ENCODE results near the gene AEN. TPM values are rescaled to one million over a fixed set of nuclear protein-coding genes. Genes with fewer than 3 reads are reported as not detected.
A peak's percentile ranks its signal among the peaks of the same experiment; 100 is the strongest.

AEN gene
- total RNA-seq, 1 donor from 2014 or later = 10.0 TPM

Small RNA genes within 50 kb of the gene (microRNA-seq; reads per million reads assigned to microRNA genes)
- gene MIR1179 (17.1 reads per million, percentile 33 among the genes with 10 or more reads in this experiment), gene MIR3529 (not detected), gene MIR7-2 (not detected)

Other genes with a start within 250 kb of the AEN start
- 68.5 TPM for gene MRPL46, start 154.0 kb upstream of the AEN start, total RNA-seq
- 73.6 TPM for gene MRPS11, start 153.6 kb upstream of the AEN start, total RNA-seq
- 6.8 TPM for gene DET1, start 74.7 kb upstream of the AEN start, total RNA-seq
- gene ISG20, start 17.7 kb downstream of the AEN start, total RNA-seq = 2.5 TPM
- gene ACAN, start 182.1 kb downstream of the AEN start, total RNA-seq = 0.13 TPM

Data from Right ventricle myocardium superior (tissue), 1 donor.